GM18526 (cell line): Measurements from ENCODE around the gene AP4M1.

ENCODE experiments used
- POLR2A ChIP-seq: IDR thresholded peaks from 3 replicates; pipeline ENCODE4 v1.6.1; 2011; ENCODE audit not compliant: insufficient read length; ENCODE audit errors: extremely low read depth

AP4M1 gene

GRCh38 chr7:100118388-100119071, 17.1 kb downstream of the AP4M1 start:
- no peak for TF ChIP-seq POLR2A

GRCh38 chr7:100119072-100119969, 17.9 kb downstream of the AP4M1 start, which contains the start of the genes CNPY4 and TAF6:
Gene CNPY4 (plus strand): TSS chr7:100119634. CDS start chr7:100119745, 111 bp downstream.
Gene TAF6 (minus strand): TSS chr7:100119358. CDS start chr7:100114209, 5,149 bp downstream.
- TF ChIP-seq POLR2A: peak; percentile 82

- no peak for TF ChIP-seq POLR2A
These were observed 18.7 kb downstream of the AP4M1 start for GRCh38 chr7:100119970-100120732.

GRCh38 chr7:100120733-100121036, 19.2 kb downstream of the AP4M1 start:
- TF ChIP-seq POLR2A: no peak

GRCh38 chr7:100122067-100122466, 20.6 kb downstream of the AP4M1 start:
- TF ChIP-seq POLR2A: no peak

GRCh38 chr7:100122568-100122967, 21.1 kb downstream of the AP4M1 start:
- TF ChIP-seq POLR2A: no peak

GRCh38 chr7:100124301-100125230, 23.1 kb downstream of the AP4M1 start:
- no peak for TF ChIP-seq POLR2A

- TF ChIP-seq POLR2A: no peak
These were observed 24.9 kb downstream of the AP4M1 start for GRCh38 chr7:100126239-100126930.

GRCh38 chr7:100126931-100127865, 25.8 kb downstream of the AP4M1 start, which contains the start of gene MBLAC1:
Gene MBLAC1 (plus strand): TSS chr7:100126967. CDS start chr7:100127396, 429 bp downstream.
- peak; percentile 85 for TF ChIP-seq POLR2A

GRCh38 chr7:100127866-100128636, 26.6 kb downstream of the AP4M1 start:
- TF ChIP-seq POLR2A: no peak

- no peak for TF ChIP-seq POLR2A
These were observed 27.2 kb downstream of the AP4M1 start for GRCh38 chr7:100128637-100128963.
